HG03066 (cell line): ENCODE measurements around the gene RNF113B.

Experiments
- ATAC-seq: cut with Tn5 transposase; IDR thresholded peaks from one replicate; pipeline ENCODE4 v1.9.1; 2021; ENCODE audit warnings: low read depth; ENCODE audit not compliant: unreplicated experiment

Gene RNF113B

DNA sequence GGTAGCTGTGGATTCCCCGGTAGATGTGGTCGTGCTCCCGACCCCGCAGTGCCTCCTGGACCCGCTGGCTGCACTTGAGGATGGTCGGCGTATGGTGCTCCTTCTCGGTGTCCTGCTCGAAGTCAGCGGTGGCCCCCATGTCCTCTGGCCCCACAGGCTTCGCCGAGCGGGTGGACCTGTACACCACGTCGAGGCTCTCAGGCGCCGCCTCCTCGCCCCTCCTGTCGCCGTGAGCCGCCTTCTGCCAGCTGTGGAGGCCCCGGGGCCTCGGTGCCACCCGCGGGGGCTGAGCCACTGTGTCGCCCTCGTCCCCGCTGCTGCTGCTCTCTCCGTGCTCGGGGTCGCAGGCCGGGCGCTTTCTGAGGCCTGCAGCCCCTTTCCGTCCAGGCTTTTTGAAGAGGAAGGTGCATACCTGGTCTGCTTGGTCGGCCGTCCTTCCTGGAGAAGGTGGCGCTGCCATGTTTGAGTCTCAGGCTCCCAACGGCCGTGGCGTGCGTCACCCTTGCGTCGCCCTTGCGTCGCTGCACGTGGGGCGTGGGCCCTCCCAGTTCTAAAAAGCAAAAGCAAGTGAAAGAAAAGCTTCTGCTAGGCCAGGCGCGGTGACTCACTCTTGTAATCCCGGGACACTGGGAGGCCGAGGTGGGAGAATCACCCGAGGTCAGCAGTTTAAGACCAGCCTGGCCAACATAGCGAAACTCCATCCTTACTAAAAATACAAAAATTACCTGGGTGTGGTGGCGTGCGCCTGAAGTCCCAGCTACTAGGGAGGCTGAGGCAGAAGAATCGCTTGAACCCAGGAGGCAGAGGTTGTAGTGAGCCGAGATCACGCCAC, at the start of gene RNF113B:
TSS of gene RNF113B (minus strand) at position 493 of the 832 bp plus-strand sequence. CDS start at position 460, 33 bp downstream.
- no peak for ATAC-seq

DNA sequence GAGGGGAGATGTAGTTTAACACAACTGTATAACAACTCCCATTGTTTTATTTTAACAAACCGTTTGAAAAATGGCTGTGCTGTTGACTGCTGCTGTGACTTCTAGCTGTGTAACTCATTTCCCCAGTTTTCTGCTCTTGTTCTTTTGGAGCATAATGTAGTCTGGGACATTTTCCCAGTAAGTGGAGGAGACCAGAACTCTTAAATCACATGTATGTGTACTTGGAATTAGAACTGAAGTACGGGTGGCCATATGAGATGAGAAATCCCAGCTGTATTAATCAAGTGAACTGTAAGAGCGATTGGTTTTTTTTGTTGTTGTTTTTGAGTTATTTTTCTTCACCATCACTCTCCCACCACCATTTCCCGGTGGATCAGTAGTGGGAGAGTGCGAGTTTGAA, 49.4 kb upstream of the RNF113B start:
- ATAC-seq = no peak

DNA sequence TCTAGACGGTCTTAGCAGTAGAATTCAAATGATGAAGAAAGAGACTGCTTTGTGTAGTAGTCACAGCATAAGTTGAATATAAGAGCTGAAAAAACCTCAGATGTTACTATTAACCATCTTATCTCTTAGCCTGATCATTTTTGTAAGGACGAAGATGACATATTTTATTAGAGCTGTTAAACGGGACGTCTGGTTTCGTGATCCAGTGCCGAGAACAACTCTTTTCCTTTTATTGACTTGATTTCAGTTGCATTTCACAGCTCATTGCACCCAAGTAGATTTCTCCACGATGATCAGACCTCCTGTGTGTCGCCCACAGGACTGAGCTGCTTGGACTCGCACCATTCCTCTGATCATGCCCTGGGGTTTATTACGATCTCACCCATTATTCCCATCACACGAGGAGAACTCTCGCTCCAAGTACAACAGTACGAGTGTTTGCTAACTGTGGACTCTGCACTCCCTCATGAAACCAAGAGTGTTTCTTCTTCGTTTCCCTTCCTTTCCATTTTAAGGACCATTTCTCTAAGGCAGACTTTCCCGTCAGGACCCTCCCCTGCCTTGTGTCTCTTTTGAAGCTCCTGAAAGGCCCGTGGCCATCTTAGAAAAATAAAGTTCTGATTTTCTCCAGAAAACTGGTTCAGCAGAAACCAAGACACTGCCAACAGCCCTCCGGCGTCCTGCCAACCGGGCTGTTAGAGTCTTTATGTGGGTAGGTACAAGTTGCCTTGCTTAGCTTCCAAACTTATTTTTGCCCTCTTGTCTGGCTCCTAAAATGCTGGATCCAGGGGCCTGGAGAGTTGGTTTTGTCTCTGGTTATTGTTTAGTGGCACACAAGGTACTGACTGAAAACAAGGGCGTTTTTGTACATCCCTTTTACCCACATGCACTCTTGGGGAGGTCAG, 48.2 kb upstream of the RNF113B start:
- no peak for ATAC-seq

DNA sequence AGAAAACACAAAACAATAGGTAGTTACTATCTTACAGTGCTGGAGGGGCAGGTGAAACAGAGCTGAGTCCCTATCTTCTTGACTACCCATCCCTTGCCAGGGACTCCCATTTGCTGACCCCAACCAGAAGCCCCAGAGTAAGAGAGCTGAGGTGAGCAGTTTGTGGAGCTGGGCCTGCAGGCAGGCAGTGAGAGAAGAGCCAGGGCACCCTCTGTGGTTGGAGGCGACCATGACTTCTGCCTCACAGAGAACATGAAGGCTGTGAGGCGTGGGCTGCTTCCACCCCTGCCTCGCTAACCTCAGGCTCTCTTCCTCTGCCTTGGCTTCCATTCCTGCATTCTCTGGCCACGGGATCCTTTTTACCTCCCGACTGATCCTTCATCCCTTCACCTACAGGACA, 47.5 kb upstream of the RNF113B start:
- ATAC-seq = no peak

DNA sequence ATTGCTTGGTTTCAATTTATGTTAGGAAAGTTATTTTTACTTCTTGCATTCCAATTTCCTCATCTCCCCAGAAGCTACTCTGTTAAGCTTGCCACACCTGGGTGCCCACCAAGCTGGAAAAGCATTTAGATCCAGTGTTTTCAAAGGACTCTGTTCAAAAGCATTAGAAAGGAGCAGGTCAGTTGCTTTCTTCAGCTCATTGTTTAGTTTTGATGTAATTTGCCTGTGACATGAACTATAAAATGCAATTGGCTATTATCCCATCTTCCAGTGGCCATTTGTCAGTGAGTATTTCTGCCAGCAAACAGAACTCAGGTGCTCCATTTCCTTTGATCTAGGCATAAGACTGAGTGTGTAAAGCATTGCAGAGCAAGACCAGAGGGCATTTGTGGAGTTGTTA, 46.7 kb upstream of the RNF113B start:
- no peak for ATAC-seq

DNA sequence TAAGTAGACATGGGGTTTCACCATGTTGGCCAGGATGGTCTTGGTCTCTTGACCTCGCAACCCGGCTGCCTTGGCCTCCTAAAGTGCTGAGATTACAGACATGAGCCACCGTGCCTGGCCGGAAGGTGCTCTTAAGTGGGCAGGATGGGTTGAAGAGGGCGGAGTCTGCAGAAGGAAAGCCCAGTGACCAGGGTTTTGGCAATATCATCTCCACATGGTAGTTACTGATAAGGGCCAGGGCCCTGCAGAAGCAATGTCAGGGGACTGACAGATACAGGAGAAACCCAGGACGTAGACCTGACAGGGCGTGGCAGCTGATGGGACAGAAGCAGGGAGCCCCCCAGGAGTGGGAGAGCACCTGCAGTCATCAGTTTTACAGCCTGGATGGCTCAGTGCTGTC, 45.7 kb upstream of the RNF113B start:
- no peak for ATAC-seq

DNA sequence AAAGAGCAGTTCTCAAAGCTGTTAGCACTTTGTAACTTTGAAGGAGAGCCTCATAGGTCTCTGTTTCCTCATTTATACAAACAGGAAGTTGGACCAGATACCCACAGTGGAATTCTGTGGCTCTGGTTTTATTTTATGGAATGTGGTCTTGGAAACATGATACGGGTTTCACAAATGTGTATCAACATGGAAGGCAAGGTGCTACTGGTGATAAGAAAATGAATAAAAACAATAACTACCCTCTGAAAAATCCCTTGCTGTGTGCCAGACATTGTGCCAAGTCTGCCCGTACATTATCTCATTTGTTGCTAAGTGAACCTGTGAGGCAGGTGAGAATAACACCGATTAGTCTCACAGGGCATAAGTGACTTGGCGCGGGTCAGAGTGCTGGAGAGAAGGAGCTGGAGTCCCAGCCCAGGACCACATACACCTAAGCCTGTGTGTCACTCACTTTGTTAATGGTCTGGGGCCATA, 45.0 kb upstream of the RNF113B start:
- no peak for ATAC-seq

DNA sequence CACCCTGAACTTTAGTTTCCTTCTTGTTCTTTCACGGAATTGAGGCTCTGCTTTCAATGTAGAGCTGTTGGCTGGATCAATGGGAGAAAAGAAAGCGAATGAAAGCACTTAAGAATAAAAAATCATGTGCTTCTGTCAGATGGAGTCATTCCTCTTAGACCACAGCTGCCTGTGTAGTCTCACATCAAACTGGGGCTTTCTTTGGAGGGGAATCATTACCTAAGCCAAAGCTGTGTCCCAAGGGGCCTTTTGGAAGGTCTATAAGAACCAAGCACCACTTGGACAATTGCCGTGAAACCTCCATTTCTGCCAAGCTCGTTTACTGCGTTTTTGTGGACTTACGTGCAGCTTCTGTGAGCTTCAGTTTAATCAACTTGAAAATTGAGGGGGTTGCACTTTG, 44.2 kb upstream of the RNF113B start:
- no peak for ATAC-seq

DNA sequence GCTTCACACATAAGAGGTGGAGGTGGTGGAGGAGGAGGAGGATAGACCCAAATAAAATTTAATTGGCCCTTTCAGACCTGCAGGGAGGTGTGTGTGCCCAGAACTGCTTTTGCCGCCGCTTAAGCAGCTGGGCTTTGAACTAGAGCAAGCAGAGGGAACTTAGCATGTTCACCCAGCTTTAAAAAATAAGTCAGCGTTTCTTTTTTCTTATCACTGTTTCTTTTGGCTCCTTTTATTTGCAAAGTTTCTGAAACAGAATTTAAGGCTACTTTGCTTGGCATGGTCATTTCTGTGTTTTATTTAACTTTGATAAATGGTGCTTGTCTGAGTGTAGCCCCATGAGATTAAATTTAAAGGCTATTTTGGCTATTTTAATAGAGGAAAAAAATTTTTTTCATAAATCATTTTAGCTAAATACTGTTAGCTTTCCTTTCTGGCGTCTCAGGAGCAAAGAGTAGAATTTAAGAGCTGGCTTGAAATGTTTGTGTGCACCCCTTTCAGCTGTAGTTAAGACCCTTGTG, 43.3 kb upstream of the RNF113B start:
- no peak for ATAC-seq

DNA sequence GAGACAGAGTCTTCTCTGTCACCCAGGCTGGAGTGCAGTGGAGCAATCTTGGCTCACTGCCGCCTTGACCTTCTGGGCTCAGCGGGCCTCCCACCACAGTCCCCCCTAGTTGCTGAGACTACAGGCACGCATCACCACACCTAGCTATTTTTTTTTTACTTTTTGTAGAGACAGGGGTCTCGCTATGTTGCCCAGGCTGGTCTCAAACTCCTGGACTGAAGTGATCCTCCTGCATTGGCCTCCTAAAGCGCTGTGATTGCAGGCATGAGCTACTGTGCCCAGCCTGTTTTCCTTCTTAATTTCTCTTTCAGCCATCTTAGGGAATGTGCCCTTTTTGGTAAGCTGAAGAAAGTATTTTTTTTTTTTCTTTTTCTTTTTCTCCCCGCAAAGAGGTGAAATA, 42.6 kb upstream of the RNF113B start:
- no peak for ATAC-seq

DNA sequence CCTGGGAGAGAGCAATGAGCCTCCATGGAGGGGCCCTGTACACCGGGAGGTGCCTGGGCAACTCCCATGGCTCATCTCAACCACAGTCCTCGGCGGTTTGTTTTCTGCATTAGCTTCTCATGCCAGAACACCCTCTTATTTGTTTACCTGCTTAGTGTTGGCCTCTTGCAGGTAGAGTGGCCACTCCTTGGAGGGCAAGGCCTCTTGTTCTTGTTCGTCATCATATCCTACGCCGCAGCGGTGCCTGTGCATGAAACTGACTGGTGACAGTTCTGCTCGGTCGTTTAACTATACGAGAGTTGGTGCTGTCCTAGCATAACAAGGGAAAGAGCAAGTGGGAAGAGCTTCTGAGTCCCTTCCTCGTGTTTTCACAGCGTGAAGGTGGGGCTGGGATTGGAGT, 40.5 kb upstream of the RNF113B start:
- ATAC-seq = no peak

DNA sequence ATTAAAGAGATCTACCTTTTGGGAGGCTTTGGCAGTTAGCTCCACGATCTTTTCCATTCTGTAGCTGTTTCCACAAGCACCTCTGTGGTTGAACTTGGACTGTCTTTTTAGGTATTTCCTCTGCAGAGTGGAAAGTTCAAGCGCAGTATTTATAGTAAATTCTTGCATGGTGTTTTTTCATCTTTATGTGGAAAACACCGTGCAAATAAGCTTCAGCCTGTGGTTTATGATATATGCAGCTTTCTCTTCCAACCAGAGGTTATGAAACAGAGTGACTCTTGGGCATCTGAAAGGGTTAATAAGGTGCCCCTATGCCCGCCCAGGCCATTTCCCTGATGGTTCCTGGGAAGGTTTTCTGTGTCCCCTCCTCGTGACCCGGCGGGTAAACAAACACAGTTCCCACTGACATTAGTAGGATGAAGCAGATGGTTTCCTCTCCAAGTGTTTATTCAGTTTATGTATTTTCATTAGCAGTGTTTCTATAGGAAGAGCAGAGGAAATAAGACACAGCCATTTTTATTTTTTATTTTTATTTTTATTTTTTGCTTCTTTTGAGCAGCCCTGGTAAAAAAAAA, 39.7 kb upstream of the RNF113B start:
- no peak for ATAC-seq

DNA sequence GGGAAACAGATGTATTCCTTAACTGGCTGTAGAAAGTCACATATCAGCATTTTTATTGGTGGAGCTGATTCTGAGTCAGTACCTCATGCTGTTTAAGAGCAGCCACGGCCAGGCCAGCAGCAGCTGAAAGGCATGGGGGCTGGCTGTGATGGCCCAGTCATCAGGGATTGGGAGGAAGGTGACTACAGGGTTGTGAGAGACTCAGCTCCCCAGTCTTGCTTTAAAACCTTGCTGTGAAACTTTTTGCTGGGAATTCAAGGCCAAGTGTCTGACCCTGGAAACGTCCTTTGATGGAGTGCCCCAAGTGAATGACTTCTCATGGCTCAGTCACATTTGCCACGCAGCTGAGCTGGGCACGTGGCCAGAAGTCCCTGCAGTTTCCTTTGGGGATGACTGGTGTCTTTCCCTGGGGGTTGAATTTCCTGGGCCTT, 39.1 kb upstream of the RNF113B start:
- ATAC-seq = no peak

DNA sequence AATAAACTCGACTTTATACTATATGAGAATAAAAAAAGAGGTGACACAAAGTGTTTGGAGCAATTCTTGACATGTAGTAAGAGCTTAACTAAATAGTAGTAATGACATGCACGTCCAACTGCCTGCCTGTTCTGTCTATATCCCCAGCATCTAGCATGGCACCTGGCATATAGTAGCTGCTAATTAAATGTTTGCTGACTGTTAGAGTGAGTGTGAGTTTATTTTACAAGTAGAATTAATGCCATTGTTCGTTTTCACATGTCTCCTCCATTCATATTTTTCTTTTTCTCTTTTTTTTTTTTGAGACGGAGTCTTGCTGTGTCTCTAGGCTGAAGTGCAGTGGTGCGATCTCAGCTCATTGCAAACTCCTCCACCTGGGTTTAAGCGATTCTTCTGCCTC, 38.4 kb upstream of the RNF113B start:
- ATAC-seq = no peak

DNA sequence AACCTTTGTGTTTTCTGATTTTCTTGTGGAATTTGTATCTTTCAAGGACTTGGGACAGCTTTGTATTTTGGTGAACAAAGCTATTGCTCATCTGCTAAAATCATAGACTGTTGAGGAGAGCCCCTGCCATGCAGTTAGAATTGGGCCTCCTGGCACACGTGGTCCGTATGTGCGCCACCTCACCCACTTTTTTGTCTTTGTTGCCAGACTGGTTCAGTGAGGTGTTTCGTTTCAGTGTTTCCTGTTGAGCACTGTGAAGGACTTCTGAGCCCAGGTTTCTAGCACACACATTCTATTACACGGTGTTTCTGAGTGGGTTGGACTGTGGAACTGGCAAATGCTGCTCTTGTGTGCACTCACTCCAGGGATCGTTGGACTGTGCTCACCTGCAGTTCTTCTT, 37.6 kb upstream of the RNF113B start:
- no peak for ATAC-seq

DNA sequence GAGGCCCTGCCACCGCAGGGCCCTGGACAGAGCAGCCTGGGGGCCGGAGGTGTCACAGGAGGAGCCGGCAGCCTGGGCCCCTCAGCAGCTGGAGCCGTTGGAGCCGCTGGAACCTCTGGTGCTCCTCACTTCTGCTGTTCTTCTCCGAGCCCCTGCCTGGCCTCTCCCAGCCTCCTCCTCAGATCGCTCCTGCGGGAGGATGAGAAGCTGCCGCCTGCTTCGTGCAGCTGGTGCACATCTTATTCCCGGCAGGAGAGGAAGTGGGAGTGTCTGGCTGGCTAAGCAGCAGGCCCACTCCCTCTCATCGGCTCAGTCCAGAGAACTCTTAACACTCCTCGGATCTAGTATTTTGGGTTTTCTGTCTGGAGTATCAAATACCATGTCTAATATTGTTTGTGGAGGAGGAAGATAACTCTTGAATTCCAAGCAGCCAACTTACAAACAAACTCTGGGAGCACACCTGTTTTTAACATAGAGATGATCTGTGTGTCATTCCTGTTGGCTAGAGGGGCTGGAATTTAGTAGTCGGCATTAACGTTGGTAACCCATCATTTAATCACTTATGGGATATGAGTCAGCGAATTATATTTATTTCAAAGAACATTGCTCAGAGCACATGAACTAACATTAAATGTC, 37.1 kb upstream of the RNF113B start:
- ATAC-seq = no peak

DNA sequence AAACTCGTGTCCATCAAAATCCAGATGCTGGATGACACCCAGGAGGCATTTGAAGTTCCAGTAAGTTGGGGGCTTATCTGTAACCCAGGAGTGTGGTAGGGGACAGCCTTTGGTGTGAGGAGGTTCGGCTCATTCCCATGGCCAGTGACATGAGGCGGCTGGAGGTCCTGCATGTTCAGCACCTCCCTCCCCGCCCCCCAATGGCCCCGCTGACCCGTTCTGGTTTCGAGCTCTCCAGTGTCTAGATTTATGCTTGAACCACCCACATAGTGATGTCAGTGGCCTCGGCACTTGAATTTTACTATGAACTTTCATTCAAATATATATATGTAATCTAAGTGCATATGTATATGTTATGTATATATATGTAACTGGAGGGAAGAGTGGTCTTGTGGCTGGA, 36.3 kb upstream of the RNF113B start:
- ATAC-seq = no peak

DNA sequence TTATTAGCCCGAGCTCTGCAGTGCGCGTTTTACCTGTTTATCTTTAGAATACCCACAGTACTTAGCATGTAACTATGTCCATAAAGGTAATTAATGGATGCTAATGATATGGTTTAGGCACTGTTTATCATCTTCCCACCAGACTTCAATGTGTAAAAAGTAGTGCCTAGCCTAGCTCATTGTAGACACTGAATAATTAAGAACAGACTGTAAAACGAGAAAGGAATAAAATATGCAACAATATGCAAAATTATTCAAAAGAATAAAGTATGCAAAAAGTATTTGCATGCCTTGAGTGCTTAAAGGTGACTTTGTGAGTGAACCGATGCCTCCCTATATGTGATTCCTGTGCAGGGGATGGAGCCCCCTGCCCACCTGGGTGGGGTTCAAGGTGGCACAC, 35.7 kb upstream of the RNF113B start:
- ATAC-seq = no peak

DNA sequence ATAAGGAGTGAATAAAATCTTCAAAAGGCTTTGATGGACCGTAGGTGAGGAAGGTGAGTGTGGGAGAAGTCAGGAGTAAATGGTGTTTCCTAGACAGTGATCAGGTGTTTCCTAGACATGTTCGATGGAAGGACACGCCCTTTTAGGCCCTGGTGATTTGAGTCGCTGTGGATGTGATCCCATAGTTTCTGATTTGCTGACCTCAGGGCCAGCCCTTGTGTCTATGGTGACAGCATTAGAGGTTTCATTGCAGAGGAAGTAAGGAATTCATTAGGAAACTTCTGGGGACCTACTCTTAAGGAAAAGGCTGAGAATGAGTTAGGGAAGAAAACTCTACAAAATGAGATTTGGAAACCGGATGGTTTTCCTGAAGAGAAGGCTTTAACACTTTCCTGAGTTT, 31.5 kb upstream of the RNF113B start:
- ATAC-seq = no peak

DNA sequence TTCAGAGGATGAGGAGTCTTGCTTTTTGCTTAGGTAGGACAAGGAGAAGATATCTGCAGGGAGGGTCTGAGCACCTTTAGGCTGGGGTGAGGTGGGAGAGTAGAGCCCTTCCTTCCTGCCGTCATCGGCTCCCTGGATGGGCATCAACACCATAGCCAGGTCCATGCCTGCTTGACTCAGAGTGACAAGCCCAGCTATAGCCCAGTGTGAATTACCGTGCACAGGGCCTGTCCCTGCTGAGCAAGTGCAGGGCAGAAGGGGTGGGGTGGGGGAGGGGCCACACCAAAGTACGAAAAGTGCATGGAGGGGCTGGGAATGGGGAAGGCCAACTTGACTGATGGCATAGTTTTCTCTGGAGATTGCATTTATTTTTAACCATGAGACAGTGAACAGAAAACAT, 30.3 kb upstream of the RNF113B start:
- no peak for ATAC-seq
